M059J (cell line): Measurements from ENCODE around the gene IL17RD. TPM values are rescaled to one million over a fixed set of nuclear protein-coding genes. Genes with fewer than 3 reads are reported as not detected.

ENCODE experiments used
- DNase-seq: peaks from one replicate; pipeline ENCODE4 v3.0.0-alpha.2; 2012; ENCODE audit warnings: low read depth
- total RNA-seq: library from RNA; depleted of rRNA; stranded (reverse); fragments of >200 nt; shearing (Covaris generic); gene quantifications from 2 replicates; pipeline ENCODE4 v1.2.3, GENCODE V29; 2014

Gene IL17RD
- total RNA-seq, 1 experiment from 2014 or later = 1.6 TPM

GRCh38 chr3:57158813-57159738 is 6.1 kb downstream of the IL17RD start:
- DNase-seq = peak; percentile 76

- DNase-seq = no peak
These were observed 6.8 kb downstream of the IL17RD start for GRCh38 chr3:57158325-57158724.

- no peak for DNase-seq
These were observed 7.6 kb downstream of the IL17RD start for GRCh38 chr3:57157545-57157944.

DNA sequence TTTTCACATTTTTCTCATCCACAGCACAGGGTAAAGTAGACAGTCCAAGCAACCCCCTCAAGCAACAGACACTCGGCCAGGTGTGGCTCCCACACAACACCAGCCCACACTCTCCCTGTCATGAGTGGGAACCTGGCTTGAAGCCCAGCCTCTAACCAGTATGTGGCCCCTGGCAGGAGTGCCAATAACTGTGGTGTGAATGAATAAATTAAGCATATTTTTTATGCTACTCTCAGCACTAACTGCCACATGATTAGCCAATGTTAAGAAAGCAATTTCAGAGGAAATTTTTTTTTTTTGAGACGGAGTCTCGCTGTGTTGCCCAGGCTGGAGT is 9.9 kb downstream of the IL17RD start:
- no peak for DNase-seq

DNA sequence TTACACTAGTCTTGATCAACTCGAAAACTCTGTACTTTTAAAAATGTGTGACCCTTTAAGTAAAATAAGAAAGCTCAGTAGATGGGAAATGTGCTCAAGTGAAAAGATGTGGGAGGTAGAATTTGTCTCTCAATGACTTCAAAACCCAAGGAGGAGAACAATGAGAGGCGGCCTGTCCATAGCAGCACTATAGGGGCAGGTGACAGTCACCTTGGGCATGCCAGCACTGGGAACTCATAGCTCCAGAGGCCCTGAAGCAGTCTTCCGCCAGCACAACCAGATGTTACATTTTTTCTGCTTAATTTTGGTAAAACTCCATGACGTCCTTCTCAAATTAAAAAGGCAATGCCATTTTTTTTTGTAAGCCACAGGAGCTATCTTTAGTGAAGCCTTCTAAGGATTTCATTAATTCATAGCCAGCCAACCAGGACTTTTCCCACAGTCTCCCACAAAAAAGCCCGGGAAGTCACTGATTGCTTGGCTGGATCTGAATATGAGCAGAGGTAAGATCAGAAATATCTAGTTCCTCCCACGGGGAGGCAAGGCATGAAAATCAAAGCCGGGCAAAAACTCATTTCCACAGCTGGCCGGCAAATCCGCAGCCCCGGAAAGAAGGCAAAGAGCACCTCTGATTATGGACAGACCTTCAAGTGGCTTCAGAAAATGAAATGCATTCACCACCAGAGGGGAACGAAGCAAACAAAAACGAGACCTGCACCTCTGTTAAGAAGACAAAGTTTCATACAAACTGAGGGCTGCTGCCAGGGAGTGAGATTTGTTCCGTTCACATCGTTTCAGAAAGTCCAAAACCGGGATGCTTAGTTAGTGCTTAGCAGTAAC is 10.5 kb downstream of the IL17RD start:
- no peak for DNase-seq

- DNase-seq = no peak
These were observed 12.7 kb downstream of the IL17RD start for GRCh38 chr3:57152151-57153143.

DNA sequence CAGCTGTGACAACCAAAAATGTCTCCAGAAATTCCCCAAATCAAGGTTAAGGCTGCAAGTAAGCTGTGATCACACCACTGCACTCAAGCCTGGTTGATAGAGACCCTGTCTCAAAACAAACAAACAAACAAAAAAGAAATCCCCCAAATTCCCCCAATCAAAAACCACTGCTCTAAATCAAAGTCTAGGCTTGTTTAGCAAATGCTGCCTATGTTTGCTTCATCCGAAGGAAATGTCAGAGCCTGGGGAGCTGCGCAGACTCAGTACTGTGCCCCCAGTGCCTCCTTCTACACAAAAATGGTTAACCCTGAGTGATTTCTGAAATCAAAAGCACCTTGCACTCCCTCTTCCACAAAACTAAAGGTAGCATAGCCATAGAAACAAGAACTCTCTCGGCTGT is 13.4 kb downstream of the IL17RD start:
- no peak for DNase-seq

- DNase-seq = peak; percentile 75
These were observed 14.1 kb downstream of the IL17RD start for GRCh38 chr3:57151021-57151449.

DNA sequence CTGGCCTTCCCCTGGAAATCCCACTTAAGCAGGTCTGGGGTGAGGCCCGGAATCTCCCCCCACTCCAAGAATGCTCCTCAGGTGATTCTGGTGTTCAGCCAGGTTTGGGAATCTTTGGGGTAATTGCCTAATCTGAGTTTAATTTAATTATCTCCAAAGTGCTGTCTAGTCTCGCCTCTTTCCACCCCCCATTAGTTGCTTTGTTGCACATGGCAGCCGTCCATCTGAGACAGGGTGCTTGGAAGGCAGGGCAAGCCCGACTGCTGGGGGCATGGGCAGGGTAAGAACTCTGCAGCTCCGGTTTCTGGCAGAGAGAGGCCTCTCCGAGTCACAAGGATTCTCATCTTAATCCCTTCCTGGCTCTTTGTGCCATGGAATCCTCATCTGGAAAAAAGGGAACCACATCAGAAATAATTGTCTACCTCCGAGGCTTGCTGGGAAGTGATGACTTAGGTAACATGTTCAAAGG is 15.0 kb downstream of the IL17RD start:
- peak; percentile 42 for DNase-seq

GRCh38 chr3:57147071-57147470 is 18.1 kb downstream of the IL17RD start:
- no peak for DNase-seq

DNA sequence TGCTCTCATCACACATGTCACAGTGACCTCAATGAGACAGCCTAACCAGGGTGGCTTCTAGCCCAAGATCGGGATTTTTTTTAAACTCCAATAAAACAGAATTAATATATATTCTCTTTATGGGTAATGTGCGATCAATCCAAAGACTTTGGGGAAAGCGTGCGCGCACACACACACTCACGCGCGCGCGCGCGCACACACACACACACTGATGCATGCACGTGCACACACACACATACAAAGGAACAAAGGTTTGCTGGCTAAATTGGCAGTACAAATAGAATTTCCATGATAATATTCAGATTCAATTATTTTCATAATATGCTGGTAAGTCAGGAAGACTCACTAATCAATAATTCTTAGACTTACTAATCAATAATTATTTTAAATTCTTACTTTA is 19.3 kb downstream of the IL17RD start:
- no peak for DNase-seq

GRCh38 chr3:57144952-57145351 is 20.2 kb downstream of the IL17RD start:
- no peak for DNase-seq

DNA sequence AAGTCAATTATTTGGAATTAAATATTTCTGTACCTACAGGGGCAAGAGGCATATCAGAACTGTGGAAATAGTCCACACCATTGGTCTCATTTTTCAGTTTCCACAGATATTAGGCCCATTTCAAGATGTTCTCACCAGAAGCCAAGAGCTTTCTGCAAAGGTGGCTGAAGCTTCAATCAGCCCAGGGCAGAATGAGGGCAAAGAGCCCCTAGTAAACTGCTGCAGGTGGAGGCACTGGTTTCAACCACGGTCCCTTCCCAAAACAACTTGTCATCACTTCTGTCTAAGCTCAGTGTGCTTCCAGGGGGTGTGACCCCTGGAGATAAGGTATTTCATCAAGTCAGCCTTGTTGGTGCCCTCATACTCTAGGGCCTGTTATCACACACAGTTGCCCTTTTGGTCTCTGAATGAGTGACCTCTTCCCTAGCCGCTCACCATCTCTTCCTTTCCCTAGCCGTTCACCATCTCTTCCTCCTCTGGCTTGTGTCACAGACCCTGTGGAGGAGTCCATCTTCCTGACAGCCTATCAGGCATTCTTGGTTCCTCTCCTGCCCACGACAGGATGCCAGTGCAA is 21.2 kb downstream of the IL17RD start:
- DNase-seq = no peak

- DNase-seq = no peak
These were observed 22.8 kb downstream of the IL17RD start for GRCh38 chr3:57142411-57142723.

GRCh38 chr3:57141719-57142410 is 23.3 kb downstream of the IL17RD start:
- DNase-seq = no peak

DNA sequence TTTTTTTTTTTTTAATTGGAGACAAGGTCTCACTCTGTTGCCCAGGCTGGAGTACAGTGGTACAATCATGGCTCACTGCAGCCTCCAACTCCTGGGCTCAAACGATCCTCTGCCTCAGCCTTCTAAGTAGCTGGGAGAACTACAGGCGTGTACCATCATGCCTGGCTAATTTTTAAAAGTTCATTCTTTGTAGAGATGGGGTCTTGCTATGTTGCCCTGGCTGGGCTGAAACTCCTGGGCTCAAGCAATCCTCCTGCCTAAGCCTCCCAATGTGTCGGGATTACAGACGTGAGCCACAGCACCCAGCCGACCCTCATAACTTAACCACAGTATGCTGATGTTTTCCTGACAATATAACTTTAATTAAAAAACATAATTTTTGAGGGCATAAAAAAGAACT is 24.3 kb downstream of the IL17RD start:
- DNase-seq = no peak

- no peak for DNase-seq
These were observed 29.0 kb downstream of the IL17RD start for GRCh38 chr3:57135964-57136719.

GRCh38 chr3:57133157-57133556 is 32.0 kb downstream of the IL17RD start:
- no peak for DNase-seq

DNA sequence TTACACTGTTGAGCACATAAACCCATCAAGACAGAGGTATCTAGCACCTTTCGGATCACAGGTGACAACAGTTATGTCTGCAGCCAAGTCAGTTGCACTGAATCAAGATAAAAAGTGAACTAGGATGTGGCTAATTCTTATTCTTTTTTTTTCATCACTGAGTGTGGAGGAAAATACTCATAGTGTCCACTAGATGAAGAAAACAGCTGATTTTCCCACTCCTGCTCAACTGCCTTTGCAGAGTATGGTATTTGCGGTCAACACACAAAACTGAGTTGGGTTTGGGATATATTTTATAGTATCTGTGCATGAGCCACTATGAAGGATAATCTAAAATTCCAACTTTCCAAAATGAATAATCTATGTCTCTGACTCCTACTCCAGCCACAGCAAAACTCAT is 32.5 kb downstream of the IL17RD start:
- no peak for DNase-seq

- no peak for DNase-seq
These were observed 34.0 kb downstream of the IL17RD start for GRCh38 chr3:57131210-57131588.
